ENCODE results near the gene DOCK2. TPM values are rescaled to one million over a fixed set of nuclear protein-coding genes. Genes with fewer than 3 reads are reported as not detected.

Gene DOCK2
- total RNA-seq, 1 experiment from 2014 or later, result 4.6 TPM

DNA sequence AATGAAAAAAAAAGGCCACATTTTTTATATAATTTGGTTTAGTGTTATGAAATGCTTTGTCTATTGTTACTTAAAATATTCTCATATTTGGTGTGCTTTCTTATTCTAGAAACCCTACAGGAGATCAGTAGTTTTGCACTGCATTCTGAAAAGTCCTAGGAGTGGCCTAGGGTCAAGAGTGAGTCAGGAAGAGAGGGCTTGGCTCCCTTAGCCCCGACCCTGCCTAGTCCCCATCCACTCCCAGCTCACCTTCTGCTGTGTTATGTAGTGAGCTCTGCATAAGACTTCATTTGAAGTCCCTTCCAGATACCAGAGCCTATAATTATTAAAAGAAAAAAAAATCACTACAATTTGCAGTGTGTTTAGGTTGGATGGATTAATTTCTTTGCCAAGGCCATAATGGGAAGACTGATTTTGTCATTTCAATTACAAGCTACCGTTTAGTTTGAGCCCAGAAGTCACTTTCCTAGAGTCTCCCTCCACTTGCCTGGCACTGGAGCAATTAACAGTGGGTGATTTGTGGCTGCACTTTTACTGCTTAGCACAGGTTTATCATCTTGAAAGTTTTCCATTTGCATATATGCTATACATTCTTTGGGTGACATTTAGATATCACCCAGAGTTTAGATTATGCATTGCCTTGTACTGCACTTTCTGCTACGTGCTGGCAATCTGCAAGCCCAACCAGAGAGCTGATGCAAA, 199.9 kb downstream of the DOCK2 start:
- DNase-seq (ENCODE audit: low spot score) (no peak), ATAC-seq (peak; percentile 56; the same call in 1 of the 2 replicates)
- peaks cover 10% of the 10 kb centered on the region for H3K9me3 Mint-ChIP-seq
- ChIA-PET POLR2A (no interaction called here), CTCF (interaction anchor here (0.5 to 3.2 kb wide), 5 partner anchors 10 to 1617 kb away, joined by 3 to 11 read pairs (median 5); partner anchors contain the start of gene INSYN2B)
- no peaks in the 10 kb centered on the region for H3K27me3 Mint-ChIP-seq (ENCODE audit: low read depth)
- no peaks in the 10 kb centered on the region for H3K4me1 Mint-ChIP-seq
- H3K4me3 Mint-ChIP-seq, result no peak overlapping the region
- TF ChIP-seq ZNF423 (CRISPR knock-in tag; IDR thresholded peaks at IDR 0.05), result no peak
- TF ChIP-seq JUN (CRISPR knock-in tag; IDR thresholded peaks at IDR 0.05), result no peak
- TF ChIP-seq, protein P1, sequence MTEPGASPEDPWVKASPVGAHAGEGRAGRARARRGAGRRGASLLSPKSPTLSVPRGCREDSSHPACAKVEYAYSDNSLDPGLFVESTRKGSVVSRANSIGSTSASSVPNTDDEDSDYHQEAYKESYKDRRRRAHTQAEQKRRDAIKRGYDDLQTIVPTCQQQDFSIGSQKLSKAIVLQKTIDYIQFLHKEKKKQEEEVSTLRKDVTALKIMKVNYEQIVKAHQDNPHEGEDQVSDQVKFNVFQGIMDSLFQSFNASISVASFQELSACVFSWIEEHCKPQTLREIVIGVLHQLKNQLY (CRISPR knock-in tag; IDR thresholded peaks at IDR 0.05), result no peak
- TF ChIP-seq SP1 (CRISPR knock-in tag; conservative IDR thresholded peaks at IDR 0.05), result no peak
- no peak for TF ChIP-seq HMGA2 (CRISPR knock-in tag; IDR thresholded peaks at IDR 0.05)
- TF ChIP-seq ZNF416 (CRISPR knock-in tag; IDR thresholded peaks at IDR 0.05), result no peak
- TF ChIP-seq ZMAT4 (CRISPR knock-in tag; IDR thresholded peaks at IDR 0.05), result no peak
- TF ChIP-seq MXD4 (CRISPR knock-in tag; IDR thresholded peaks at IDR 0.05; ENCODE audit: borderline replicate concordance), result no peak
- no peak for TF ChIP-seq JAZF1 (CRISPR knock-in tag; IDR thresholded peaks at IDR 0.05)
- TF ChIP-seq ZBTB43 (CRISPR knock-in tag; IDR thresholded peaks at IDR 0.05), result no peak
- no peak overlapping the region for H3K27ac Mint-ChIP-seq
- H3K36me3 Mint-ChIP-seq, result no peaks in the 10 kb centered on the region

DNA sequence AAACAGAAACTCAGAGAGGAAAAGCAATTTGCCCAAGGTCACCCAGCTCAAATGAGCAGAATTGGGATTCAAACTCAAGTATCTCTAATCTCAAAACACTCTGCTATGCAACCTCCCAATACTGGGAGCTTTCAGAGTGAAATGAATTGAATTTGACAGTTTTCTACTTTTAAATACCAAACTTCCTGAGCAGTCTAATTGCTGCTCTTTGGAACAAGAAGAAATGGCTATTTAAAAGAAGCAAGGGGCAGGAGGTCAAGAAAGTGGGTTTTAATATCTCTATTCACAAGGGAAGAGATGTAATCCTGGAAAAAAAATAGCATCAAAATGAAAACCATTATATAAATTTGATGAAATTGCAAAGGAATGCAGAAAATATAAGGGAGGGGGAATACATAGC, 200.6 kb downstream of the DOCK2 start:
- H3K36me3 Mint-ChIP-seq, result no peaks in the 10 kb centered on the region
- H3K4me3 Mint-ChIP-seq, result no peak overlapping the region
- no peak overlapping the region for H3K27ac Mint-ChIP-seq
- H3K27me3 Mint-ChIP-seq (ENCODE audit: low read depth), result no peaks in the 10 kb centered on the region
- no peak for ATAC-seq
- ChIA-PET POLR2A (no interaction called here), CTCF (interaction anchor here (1.4 to 3.2 kb wide), 2 partner anchors 11 to 143 kb away, joined by 7 to 11 read pairs; partner anchors contain the start of gene INSYN2B)
- H3K4me1 Mint-ChIP-seq, result no peaks in the 10 kb centered on the region
- peaks cover 10% of the 10 kb centered on the region for H3K9me3 Mint-ChIP-seq
- no peak for DNase-seq (ENCODE audit: low spot score)
- TF ChIP-seq ATF2 (CRISPR knock-in tag; IDR thresholded peaks at IDR 0.05; ENCODE audit: borderline replicate concordance, low read depth), result no peak
- TF ChIP-seq ZNF138 (CRISPR knock-in tag; conservative IDR thresholded peaks at IDR 0.05), result no peak
- TF ChIP-seq, protein P2, sequence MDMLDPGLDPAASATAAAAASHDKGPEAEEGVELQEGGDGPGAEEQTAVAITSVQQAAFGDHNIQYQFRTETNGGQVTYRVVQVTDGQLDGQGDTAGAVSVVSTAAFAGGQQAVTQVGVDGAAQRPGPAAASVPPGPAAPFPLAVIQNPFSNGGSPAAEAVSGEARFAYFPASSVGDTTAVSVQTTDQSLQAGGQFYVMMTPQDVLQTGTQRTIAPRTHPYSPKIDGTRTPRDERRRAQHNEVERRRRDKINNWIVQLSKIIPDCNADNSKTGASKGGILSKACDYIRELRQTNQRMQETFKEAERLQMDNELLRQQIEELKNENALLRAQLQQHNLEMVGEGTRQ (CRISPR knock-in tag; IDR thresholded peaks at IDR 0.05), result no peak
- no peak for TF ChIP-seq TEAD4 (CRISPR knock-in tag; IDR thresholded peaks at IDR 0.05)
- TF ChIP-seq ESRRA (CRISPR knock-in tag; IDR thresholded peaks at IDR 0.05; ENCODE audit: borderline replicate concordance), result no peak
- no peak for TF ChIP-seq SMAD3 (CRISPR knock-in tag; IDR thresholded peaks at IDR 0.05; ENCODE audit: borderline replicate concordance)
- TF ChIP-seq IRF2 (CRISPR knock-in tag; IDR thresholded peaks at IDR 0.05; ENCODE audit: borderline replicate concordance, low read depth), result no peak
- no peak for TF ChIP-seq MXD4 (CRISPR knock-in tag; IDR thresholded peaks at IDR 0.05; ENCODE audit: borderline replicate concordance)

GRCh38 chr5:169838688-169839087, 201.6 kb downstream of the DOCK2 start:
- DNase-seq (ENCODE audit: low spot score) (no peak), ATAC-seq (no peak)
- Mint-ChIP-seq H3K27me3 (ENCODE audit: low read depth) (no peaks in the 10 kb centered on the region), H3K4me1 (no peaks in the 10 kb centered on the region), H3K36me3 (no peaks in the 10 kb centered on the region), H3K27ac (no peak overlapping the region), H3K9me3 (peaks cover 10% of the 10 kb centered on the region), H3K4me3 (no peak overlapping the region)
- POLR2A ChIA-PET, result no interaction called here
- CTCF ChIA-PET, result no interaction called here
- no peak for TF ChIP-seq ZNF416 (CRISPR knock-in tag; IDR thresholded peaks at IDR 0.05)
- TF ChIP-seq, protein P3, sequence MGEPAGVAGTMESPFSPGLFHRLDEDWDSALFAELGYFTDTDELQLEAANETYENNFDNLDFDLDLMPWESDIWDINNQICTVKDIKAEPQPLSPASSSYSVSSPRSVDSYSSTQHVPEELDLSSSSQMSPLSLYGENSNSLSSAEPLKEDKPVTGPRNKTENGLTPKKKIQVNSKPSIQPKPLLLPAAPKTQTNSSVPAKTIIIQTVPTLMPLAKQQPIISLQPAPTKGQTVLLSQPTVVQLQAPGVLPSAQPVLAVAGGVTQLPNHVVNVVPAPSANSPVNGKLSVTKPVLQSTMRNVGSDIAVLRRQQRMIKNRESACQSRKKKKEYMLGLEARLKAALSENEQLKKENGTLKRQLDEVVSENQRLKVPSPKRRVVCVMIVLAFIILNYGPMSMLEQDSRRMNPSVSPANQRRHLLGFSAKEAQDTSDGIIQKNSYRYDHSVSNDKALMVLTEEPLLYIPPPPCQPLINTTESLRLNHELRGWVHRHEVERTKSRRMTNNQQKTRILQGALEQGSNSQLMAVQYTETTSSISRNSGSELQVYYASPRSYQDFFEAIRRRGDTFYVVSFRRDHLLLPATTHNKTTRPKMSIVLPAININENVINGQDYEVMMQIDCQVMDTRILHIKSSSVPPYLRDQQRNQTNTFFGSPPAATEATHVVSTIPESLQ (CRISPR knock-in tag; IDR thresholded peaks at IDR 0.05), result no peak
- TF ChIP-seq RORB (CRISPR knock-in tag; IDR thresholded peaks at IDR 0.05), result no peak
- TF ChIP-seq, protein P1 (CRISPR knock-in tag; IDR thresholded peaks at IDR 0.05), result no peak
- TF ChIP-seq CREB1 (CRISPR knock-in tag; IDR thresholded peaks at IDR 0.05), result no peak
- TF ChIP-seq RELA (CRISPR knock-in tag; IDR thresholded peaks at IDR 0.05; ENCODE audit: borderline replicate concordance), result no peak
- TF ChIP-seq ESRRA (CRISPR knock-in tag; IDR thresholded peaks at IDR 0.05; ENCODE audit: borderline replicate concordance), result no peak
- TF ChIP-seq IRF2 (CRISPR knock-in tag; IDR thresholded peaks at IDR 0.05; ENCODE audit: borderline replicate concordance, low read depth), result no peak
- TF ChIP-seq GABPB1 (CRISPR knock-in tag; IDR thresholded peaks at IDR 0.05), result no peak
- TF ChIP-seq, protein P2 (CRISPR knock-in tag; IDR thresholded peaks at IDR 0.05), result no peak

All from WTC11 (cell line).